ENCODE results near the gene DACT1. TPM values are rescaled to one million over a fixed set of nuclear protein-coding genes. Genes with fewer than 3 reads are reported as not detected.
A peak's percentile ranks its signal among the peaks of the same experiment; 100 is the strongest.

Gene DACT1
- total and polyA plus RNA-seq, 12 donors: 1.1 to 5.5 (median 2.2) TPM

- Histone ChIP-seq H3K9me3 (no peaks in the 10 kb centered on the region), H3K27ac (no peak overlapping the region), H3K36me3 (no peaks in the 10 kb centered on the region), H3K4me1 (peaks cover 0 to 19% (median 3%) of the 10 kb centered on the region in 9 donors), H3K4me3 (no peak overlapping the region), H3K27me3 (no peaks in the 10 kb centered on the region)
- DNase-seq: no peak
- no peak for TF ChIP-seq CTCF (IDR thresholded peaks at IDR 0.05)
- no peak for ATAC-seq
- intact Hi-C loops (cut with DNase I): loop anchor here in 1 of 10 donors (10.0 kb wide), 1 partner anchor 148 kb away; no protein-coding TSS in a partner anchor
Observed at GRCh38 chr14:58666737-58667136, 29.0 kb downstream of the DACT1 start.

- 71 to 76% methylated on average over 5 of the region's 5 CpGs for WGBS, 2 donors
Observed at GRCh38 chr14:58667900-58668299, 30.1 kb downstream of the DACT1 start.

GRCh38 chr14:58668848-58669480, 31.2 kb downstream of the DACT1 start:
- no peaks in the 10 kb centered on the region for H3K9me3 ChIP-seq
- intact Hi-C loops (cut with DNase I): loop anchor here in 1 of 10 donors (10.0 kb wide), 1 partner anchor 146 kb away; no protein-coding TSS in a partner anchor
- no peak for DNase-seq
- no peaks in the 10 kb centered on the region for H3K36me3 ChIP-seq
- no peak overlapping the region for H3K4me3 ChIP-seq
- H3K27me3 ChIP-seq: no peaks in the 10 kb centered on the region
- ATAC-seq: peak in 5 of 8 donors; percentile 47 to 95 (median 55)
- peak overlapping the region in 1 of 10 donors; percentile 12 for H3K27ac ChIP-seq
- peaks cover 0 to 13% (median 0%) of the 10 kb centered on the region in 9 donors for H3K4me1 ChIP-seq
- TF ChIP-seq CTCF (IDR thresholded peaks at IDR 0.05): no peak
- WGBS, 2 donors: 27 to 37% methylated on average over 5 of the region's 5 CpGs

More at GRCh38 chr14:58667900-58668299, 30.1 kb downstream of the DACT1 start:
- DNase-seq (no peak), ATAC-seq (no peak)
- H3K36me3 ChIP-seq: no peaks in the 10 kb centered on the region
- H3K27me3 ChIP-seq: no peaks in the 10 kb centered on the region
- no peak overlapping the region for H3K27ac ChIP-seq
- no peak overlapping the region for H3K4me3 ChIP-seq
- peaks cover 0 to 19% (median 0%) of the 10 kb centered on the region in 9 donors for H3K4me1 ChIP-seq
- no peaks in the 10 kb centered on the region for H3K9me3 ChIP-seq
- no peak for TF ChIP-seq CTCF (IDR thresholded peaks at IDR 0.05)
- intact Hi-C loops (cut with DNase I): loop anchor here in 1 of 10 donors (10.0 kb wide), 1 partner anchor 147 kb away; no protein-coding TSS in a partner anchor

GRCh38 chr14:58669556-58670200, 31.9 kb downstream of the DACT1 start:
- H3K9me3 ChIP-seq: no peaks in the 10 kb centered on the region
- DNase-seq (no peak), ATAC-seq (no peak)
- H3K27me3 ChIP-seq: no peaks in the 10 kb centered on the region
- whole genome bisulfite sequencing, 2 donors: 78 to 79% methylated on average over 7 of the region's 7 CpGs
- no peaks in the 10 kb centered on the region for H3K36me3 ChIP-seq
- H3K4me3 ChIP-seq: no peak overlapping the region
- H3K4me1 ChIP-seq: peaks cover 0 to 11% (median 0%) of the 10 kb centered on the region in 9 donors
- no peak for TF ChIP-seq CTCF (IDR thresholded peaks at IDR 0.05)
- no peak overlapping the region for H3K27ac ChIP-seq
- intact Hi-C loops (cut with DNase I): loop anchor here in 1 of 10 donors (10.0 kb wide), 1 partner anchor 145 kb away; no protein-coding TSS in a partner anchor

Measured in heart right ventricle (tissue), 16 donors.